Vagina (tissue), 2 donors: ENCODE results near the gene HAGH.

Source experiments
- POLR2A ChIP-seq, 2 donors: fragments of 450-650 bp; IDR thresholded peaks; one replicate each; pipeline ENCODE4 v1.6.1; 2017; ENCODE audit warnings: antibody characterized with exemption in 2 of 2, mild to moderate bottlenecking in 2 of 2, moderate library complexity in 2 of 2
- TF ChIP-seq, protein P1 (sequence below), 3 experiments: fragments of 450-650 bp in 2 of 3; fragments of 200-600 bp in 1 of 3; sonication (generic) in 1 of 3; IDR thresholded peaks; one replicate each; pipeline ENCODE4 v1.5.1; 2017 to 2019; ENCODE audit warnings: antibody characterized with exemption in 3 of 3, mild to moderate bottlenecking in 2 of 3, moderate library complexity in 2 of 3

GRCh38 chr16:1767116-1767994 lies 59.3 kb downstream of the HAGH start:
- TF ChIP-seq, protein P1, sequence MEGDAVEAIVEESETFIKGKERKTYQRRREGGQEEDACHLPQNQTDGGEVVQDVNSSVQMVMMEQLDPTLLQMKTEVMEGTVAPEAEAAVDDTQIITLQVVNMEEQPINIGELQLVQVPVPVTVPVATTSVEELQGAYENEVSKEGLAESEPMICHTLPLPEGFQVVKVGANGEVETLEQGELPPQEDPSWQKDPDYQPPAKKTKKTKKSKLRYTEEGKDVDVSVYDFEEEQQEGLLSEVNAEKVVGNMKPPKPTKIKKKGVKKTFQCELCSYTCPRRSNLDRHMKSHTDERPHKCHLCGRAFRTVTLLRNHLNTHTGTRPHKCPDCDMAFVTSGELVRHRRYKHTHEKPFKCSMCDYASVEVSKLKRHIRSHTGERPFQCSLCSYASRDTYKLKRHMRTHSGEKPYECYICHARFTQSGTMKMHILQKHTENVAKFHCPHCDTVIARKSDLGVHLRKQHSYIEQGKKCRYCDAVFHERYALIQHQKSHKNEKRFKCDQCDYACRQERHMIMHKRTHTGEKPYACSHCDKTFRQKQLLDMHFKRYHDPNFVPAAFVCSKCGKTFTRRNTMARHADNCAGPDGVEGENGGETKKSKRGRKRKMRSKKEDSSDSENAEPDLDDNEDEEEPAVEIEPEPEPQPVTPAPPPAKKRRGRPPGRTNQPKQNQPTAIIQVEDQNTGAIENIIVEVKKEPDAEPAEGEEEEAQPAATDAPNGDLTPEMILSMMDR (IDR thresholded peaks at IDR 0.05) = no peak
- no peak for TF ChIP-seq POLR2A (IDR thresholded peaks at IDR 0.05)
